Fibroblast of the conjunctiva (primary cell): Measurements from ENCODE around the gene SP6.

ENCODE experiments used
- DNase-seq: peaks from one replicate; pipeline ENCODE4 v3.0.0-alpha.2; 2010; ENCODE audit warnings: low read depth

SP6 gene

GRCh38 chr17:47856830-47857229, 5.9 kb upstream of the SP6 start:
- no peak for DNase-seq

- no peak for DNase-seq
Measured at GRCh38 chr17:47855737-47856136, 4.8 kb upstream of the SP6 start.

GRCh38 chr17:47853616-47854015, 2.7 kb upstream of the SP6 start:
- no peak for DNase-seq

- DNase-seq, result no peak
Measured at GRCh38 chr17:47852113-47852949, 1.4 kb upstream of the SP6 start.

GRCh38 chr17:47851764-47852112, 775 bp upstream of the SP6 start:
- DNase-seq, result no peak

GRCh38 chr17:47850373-47850691, 631 bp downstream of the SP6 start:
- no peak for DNase-seq

GRCh38 chr17:47848198-47848513, 2.8 kb downstream of the SP6 start:
- DNase-seq, result no peak

- no peak for DNase-seq
Measured at GRCh38 chr17:47847341-47848197, 3.4 kb downstream of the SP6 start.

- no peak for DNase-seq
Measured at GRCh38 chr17:47846716-47847340, 4.1 kb downstream of the SP6 start.

GRCh38 chr17:47845716-47846075, 5.3 kb downstream of the SP6 start:
- no peak for DNase-seq

- DNase-seq, result no peak
Measured at GRCh38 chr17:47844814-47845715, 5.9 kb downstream of the SP6 start.

- no peak for DNase-seq
Measured at GRCh38 chr17:47844227-47844626, 6.7 kb downstream of the SP6 start.

- DNase-seq, result no peak
Measured at GRCh38 chr17:47843391-47843730, 7.6 kb downstream of the SP6 start.

GRCh38 chr17:47841488-47842291, 9.3 kb downstream of the SP6 start:
- no peak for DNase-seq

GRCh38 chr17:47840742-47841487, 10.0 kb downstream of the SP6 start, which contains the start of gene SCRN2:
SCRN2 (minus strand) TSS chr17:47841273; CDS start chr17:47840843, 430 bp downstream.
- DNase-seq, result peak; percentile 75

- DNase-seq, result no peak
Measured at GRCh38 chr17:47840001-47840741, 10.8 kb downstream of the SP6 start.

GRCh38 chr17:47839071-47839470, 11.9 kb downstream of the SP6 start:
- no peak for DNase-seq

GRCh38 chr17:47838636-47839035, 12.3 kb downstream of the SP6 start:
- no peak for DNase-seq

GRCh38 chr17:47837401-47838039, 13.4 kb downstream of the SP6 start:
- DNase-seq, result no peak
